PC-3 (cell line): ENCODE results near the gene TPP2.

Experiments used
- EZH2 ChIP-seq: fragments of 300-600 bp; sonication (generic); IDR thresholded peaks from one replicate; pipeline ENCODE4 v1.6.1; 2017; ENCODE audit warnings: antibody characterized with exemption, mild to moderate bottlenecking, low read length; ENCODE audit not compliant: unreplicated experiment
- EZH2phosphoT487 ChIP-seq: fragments of 300-600 bp; sonication (generic); IDR thresholded peaks from 2 replicates; pipeline ENCODE4 v1.6.1; 2018; ENCODE audit warnings: mild to moderate bottlenecking, antibody characterized with exemption, low read length, borderline replicate concordance
- TF ChIP-seq, protein P1 (sequence below): fragments of 300-600 bp; sonication (generic); conservative IDR thresholded peaks from 2 replicates; pipeline ENCODE4 v1.5.1; 2017; ENCODE audit warnings: antibody characterized with exemption, low read depth, mild to moderate bottlenecking, low read length

DNA sequence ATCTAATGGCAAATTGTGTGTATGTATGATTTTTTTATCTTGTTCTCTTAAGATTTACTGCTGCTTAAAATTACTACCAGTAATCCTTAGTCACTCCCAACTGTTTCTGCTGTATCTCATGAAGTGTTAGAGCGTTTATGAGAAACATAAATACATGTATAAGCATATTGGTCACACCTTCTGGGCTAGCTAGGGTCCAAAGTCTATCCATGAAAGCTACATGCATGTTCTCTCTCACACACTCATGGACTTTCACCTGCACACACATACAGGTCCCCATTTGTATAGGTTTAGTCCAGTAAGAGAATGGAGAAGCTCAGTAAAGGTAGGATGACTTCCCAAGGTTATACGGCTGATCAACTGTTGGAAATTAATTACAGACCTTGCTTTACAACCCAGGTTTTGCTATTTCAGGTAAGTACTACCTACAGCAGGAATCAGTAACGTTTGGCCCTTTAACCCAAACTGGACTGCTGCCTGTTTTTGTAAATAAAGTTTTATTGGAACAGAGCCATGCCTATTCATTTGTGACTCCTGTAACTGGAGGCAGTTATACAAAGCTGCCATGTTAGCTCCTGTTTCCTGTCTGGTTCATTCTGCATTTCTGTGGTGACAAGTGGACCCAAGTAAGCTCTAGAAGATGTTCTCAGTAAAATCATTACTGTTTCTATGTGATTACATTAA is 82.8 kb downstream of the TPP2 start:
- TF ChIP-seq, protein P1, sequence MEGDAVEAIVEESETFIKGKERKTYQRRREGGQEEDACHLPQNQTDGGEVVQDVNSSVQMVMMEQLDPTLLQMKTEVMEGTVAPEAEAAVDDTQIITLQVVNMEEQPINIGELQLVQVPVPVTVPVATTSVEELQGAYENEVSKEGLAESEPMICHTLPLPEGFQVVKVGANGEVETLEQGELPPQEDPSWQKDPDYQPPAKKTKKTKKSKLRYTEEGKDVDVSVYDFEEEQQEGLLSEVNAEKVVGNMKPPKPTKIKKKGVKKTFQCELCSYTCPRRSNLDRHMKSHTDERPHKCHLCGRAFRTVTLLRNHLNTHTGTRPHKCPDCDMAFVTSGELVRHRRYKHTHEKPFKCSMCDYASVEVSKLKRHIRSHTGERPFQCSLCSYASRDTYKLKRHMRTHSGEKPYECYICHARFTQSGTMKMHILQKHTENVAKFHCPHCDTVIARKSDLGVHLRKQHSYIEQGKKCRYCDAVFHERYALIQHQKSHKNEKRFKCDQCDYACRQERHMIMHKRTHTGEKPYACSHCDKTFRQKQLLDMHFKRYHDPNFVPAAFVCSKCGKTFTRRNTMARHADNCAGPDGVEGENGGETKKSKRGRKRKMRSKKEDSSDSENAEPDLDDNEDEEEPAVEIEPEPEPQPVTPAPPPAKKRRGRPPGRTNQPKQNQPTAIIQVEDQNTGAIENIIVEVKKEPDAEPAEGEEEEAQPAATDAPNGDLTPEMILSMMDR = no peak
- TF ChIP-seq EZH2phosphoT487 (no peak), EZH2 (no peak)
